ENCODE results near the gene NCSTN. TPM values are rescaled to one million over a fixed set of nuclear protein-coding genes. Genes with fewer than 3 reads are reported as not detected.

The NCSTN gene
- total RNA-seq, 2 experiments from 2014 or later, result 44.8 to 55.5 TPM

- POLR2A ChIA-PET, result interaction anchor here (0.5 to 2.2 kb wide), 4 partner anchors 9 to 22 kb away, joined by 3 to 9 read pairs (median 4); no protein-coding TSS in a partner anchor
- Histone ChIP-seq H3K9me3 (ENCODE audit: low read length) (no peaks in the 10 kb centered on the region), H2AFZ (ENCODE audit: low read length) (no peak within 1 kb of the TSS), H4K20me1 (ENCODE audit: insufficient read depth, low read length) (no peaks in the 10 kb centered on the region), H3K4me2 (ENCODE audit: low read length) (no peak within 1 kb of the TSS), H3K4me3 (ENCODE audit: low read depth, low read length, poor library complexity, severe bottlenecking) (no peak within 1 kb of the TSS), H3K9me2 (ENCODE audit: insufficient read depth, low read length) (no peaks in the 10 kb centered on the region), H3K27ac (ENCODE audit: low read depth, low read length, poor library complexity, severe bottlenecking) (no peak within 1 kb of the TSS), H3K4me1 (ENCODE audit: insufficient read depth, low read length, poor library complexity, severe bottlenecking) (no peaks in the 10 kb centered on the region), H3K79me2 (ENCODE audit: insufficient read depth, low read depth, low read length) (no peaks in the 10 kb centered on the region), H3K36me3 (ENCODE audit: insufficient read depth, low read length) (no peaks in the 10 kb centered on the region)
- no TSS peak for BruUV-seq (replicated peaks)
- CTCF ChIA-PET (ENCODE audit: unreplicated experiment), result no interaction called here
- no peak for DNase-seq (ENCODE audit: low spot score)
- no peak for TF ChIP-seq CTCF (conservative IDR thresholded peaks at IDR 0.05; ENCODE audit: low read length)
- TF ChIP-seq EZH2phosphoT487 (IDR thresholded peaks at IDR 0.05; ENCODE audit: borderline replicate concordance, low read depth, low read length), result no peak
- intact Hi-C loops (cut with micrococcal nuclease; ENCODE audit: unreplicated experiment), result no loop called here
These were observed 23.7 kb downstream of the NCSTN start, which contains the start of gene NHLH1 for GRCh38 chr1:160366731-160367515. Gene NHLH1, plus strand, starts transcription at chr1:160367071. Its CDS starts 3,661 bp downstream, at chr1:160370732.

GRCh38 chr1:160367516-160367900 is 24.3 kb downstream of the NCSTN start:
- no TSS peak for BruUV-seq (replicated peaks)
- ChIA-PET POLR2A (interaction anchor here (2.2 kb wide), 1 partner anchor 9 kb away, joined by 9 read pairs; no protein-coding TSS in a partner anchor), CTCF (ENCODE audit: unreplicated experiment) (interaction anchor here (0.6 kb wide), 1 partner anchor 9 kb away, joined by 3 read pairs; no protein-coding TSS in a partner anchor)
- Histone ChIP-seq H3K27ac (ENCODE audit: low read depth, low read length, poor library complexity, severe bottlenecking) (no peak overlapping the region), H2AFZ (ENCODE audit: low read length) (no peak overlapping the region), H3K4me2 (ENCODE audit: low read length) (no peak overlapping the region), H3K36me3 (ENCODE audit: insufficient read depth, low read length) (no peaks in the 10 kb centered on the region), H4K20me1 (ENCODE audit: insufficient read depth, low read length) (no peaks in the 10 kb centered on the region), H3K4me3 (ENCODE audit: low read depth, low read length, poor library complexity, severe bottlenecking) (no peak overlapping the region), H3K9me2 (ENCODE audit: insufficient read depth, low read length) (no peaks in the 10 kb centered on the region), H3K79me2 (ENCODE audit: insufficient read depth, low read depth, low read length) (no peaks in the 10 kb centered on the region), H3K9me3 (ENCODE audit: low read length) (no peaks in the 10 kb centered on the region), H3K4me1 (ENCODE audit: insufficient read depth, low read length, poor library complexity, severe bottlenecking) (no peaks in the 10 kb centered on the region)
- TF ChIP-seq EZH2phosphoT487 (IDR thresholded peaks at IDR 0.05; ENCODE audit: borderline replicate concordance, low read depth, low read length) (no peak), CTCF (conservative IDR thresholded peaks at IDR 0.05; ENCODE audit: low read length) (no peak)
- intact Hi-C loops (cut with micrococcal nuclease; ENCODE audit: unreplicated experiment), result no loop called here
- no peak for DNase-seq (ENCODE audit: low spot score)
